ENCODE measurements around the gene SLFNL1.

Gene SLFNL1

DNA sequence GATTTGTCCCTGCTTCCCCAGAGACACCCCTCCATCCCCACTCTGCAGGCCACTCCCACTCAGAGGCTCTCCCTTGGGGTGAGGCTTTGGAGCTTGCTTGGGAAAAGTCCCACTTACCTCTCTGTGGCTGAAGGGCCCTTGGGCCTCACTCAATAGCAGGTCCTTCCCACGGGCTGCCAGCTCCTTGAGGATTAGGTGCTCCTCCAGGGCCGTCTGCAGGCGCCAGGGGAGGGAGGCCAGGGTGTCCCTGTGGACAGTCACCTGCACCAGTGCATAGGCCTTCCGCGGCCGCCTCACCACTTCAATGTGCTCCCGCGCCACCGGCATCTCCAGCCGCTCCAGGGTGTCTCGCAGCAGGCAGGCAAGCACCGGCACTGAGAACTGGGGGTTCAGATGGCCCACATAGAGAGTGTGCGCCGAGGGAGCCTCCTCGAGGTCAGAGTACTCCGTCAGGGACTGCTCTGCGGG is 1.4 kb downstream of the SLFNL1 start:
- TF ChIP-seq, protein P1, sequence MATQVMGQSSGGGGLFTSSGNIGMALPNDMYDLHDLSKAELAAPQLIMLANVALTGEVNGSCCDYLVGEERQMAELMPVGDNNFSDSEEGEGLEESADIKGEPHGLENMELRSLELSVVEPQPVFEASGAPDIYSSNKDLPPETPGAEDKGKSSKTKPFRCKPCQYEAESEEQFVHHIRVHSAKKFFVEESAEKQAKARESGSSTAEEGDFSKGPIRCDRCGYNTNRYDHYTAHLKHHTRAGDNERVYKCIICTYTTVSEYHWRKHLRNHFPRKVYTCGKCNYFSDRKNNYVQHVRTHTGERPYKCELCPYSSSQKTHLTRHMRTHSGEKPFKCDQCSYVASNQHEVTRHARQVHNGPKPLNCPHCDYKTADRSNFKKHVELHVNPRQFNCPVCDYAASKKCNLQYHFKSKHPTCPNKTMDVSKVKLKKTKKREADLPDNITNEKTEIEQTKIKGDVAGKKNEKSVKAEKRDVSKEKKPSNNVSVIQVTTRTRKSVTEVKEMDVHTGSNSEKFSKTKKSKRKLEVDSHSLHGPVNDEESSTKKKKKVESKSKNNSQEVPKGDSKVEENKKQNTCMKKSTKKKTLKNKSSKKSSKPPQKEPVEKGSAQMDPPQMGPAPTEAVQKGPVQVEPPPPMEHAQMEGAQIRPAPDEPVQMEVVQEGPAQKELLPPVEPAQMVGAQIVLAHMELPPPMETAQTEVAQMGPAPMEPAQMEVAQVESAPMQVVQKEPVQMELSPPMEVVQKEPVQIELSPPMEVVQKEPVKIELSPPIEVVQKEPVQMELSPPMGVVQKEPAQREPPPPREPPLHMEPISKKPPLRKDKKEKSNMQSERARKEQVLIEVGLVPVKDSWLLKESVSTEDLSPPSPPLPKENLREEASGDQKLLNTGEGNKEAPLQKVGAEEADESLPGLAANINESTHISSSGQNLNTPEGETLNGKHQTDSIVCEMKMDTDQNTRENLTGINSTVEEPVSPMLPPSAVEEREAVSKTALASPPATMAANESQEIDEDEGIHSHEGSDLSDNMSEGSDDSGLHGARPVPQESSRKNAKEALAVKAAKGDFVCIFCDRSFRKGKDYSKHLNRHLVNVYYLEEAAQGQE (IDR thresholded peaks at IDR 0.05; ENCODE audit: insufficient read depth in 1 of 2, low read depth in 2 of 2, low read length in 2 of 2) = no peak
- no peak for TF ChIP-seq POLR2AphosphoS5 (IDR thresholded peaks at IDR 0.05; ENCODE audit: low read depth, low read length)
- no peak for TF ChIP-seq SIN3A (IDR thresholded peaks at IDR 0.05; ENCODE audit: borderline replicate concordance, insufficient read depth, low read length)
- no peak for TF ChIP-seq FOXP2 (optimal IDR thresholded peaks at IDR 0.05; ENCODE audit: borderline replicate concordance, extremely low read depth, extremely low read length, insufficient read depth)
- TF ChIP-seq TAF1 (IDR thresholded peaks at IDR 0.05; ENCODE audit: borderline replicate concordance, insufficient read depth, low read length) = no peak

GRCh38 chr1:41019353-41019745 is 2.2 kb downstream of the SLFNL1 start:
- no peak for TF ChIP-seq FOXP2 (optimal IDR thresholded peaks at IDR 0.05; ENCODE audit: borderline replicate concordance, extremely low read depth, extremely low read length, insufficient read depth)
- TF ChIP-seq SIN3A (IDR thresholded peaks at IDR 0.05; ENCODE audit: borderline replicate concordance, insufficient read depth, low read length) = no peak
- peak; percentile 12; the same call in 1 of the 2 replicates for TF ChIP-seq POLR2AphosphoS5 (IDR thresholded peaks at IDR 0.05; ENCODE audit: low read depth, low read length)

GRCh38 chr1:41018018-41018410 is 3.5 kb downstream of the SLFNL1 start:
- TF ChIP-seq FOXP2 (optimal IDR thresholded peaks at IDR 0.05; ENCODE audit: borderline replicate concordance, extremely low read depth, extremely low read length, insufficient read depth) = no peak
- peak; percentile 40; the same call in 1 of the 2 replicates for TF ChIP-seq POLR2AphosphoS5 (IDR thresholded peaks at IDR 0.05; ENCODE audit: low read depth, low read length)

GRCh38 chr1:41017141-41018017 is 4.1 kb downstream of the SLFNL1 start:
- TF ChIP-seq POLR2AphosphoS5 (IDR thresholded peaks at IDR 0.05; ENCODE audit: low read depth, low read length) (no peak), TAF1 (IDR thresholded peaks at IDR 0.05; ENCODE audit: borderline replicate concordance, insufficient read depth, low read length) (no peak)

DNA sequence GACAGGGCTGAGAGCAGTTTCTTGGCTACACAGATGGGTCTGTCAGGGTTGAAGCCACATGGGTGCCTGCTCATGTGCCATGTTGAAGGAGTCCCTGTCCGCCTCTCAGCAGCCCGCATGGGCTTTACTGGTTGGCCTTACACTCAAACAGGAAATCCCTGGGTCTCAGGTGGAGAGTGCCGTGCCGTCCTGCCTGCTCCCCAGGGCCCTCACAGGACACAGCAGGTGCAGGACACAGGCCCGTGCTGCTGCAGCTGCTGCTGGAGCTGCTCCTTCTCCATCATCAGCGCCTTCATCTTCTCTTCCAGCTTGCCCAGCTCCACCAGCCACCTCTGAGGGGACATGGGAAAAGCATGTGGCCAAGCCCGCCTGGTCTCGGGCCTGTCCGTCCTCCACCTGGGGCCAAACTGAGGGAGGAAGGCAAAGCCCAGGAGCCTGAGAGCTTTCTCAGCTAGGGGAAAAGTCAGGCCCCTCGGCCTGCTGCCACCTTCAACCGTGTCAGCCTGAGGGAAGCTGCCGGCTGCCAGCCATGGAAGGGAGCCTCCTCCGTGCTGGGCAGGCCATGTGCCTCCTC is 5.5 kb downstream of the SLFNL1 start:
- TF ChIP-seq, protein P1 (IDR thresholded peaks at IDR 0.05; ENCODE audit: insufficient read depth in 1 of 2, low read depth in 2 of 2, low read length in 2 of 2) = no peak
- TF ChIP-seq FOXP2 (optimal IDR thresholded peaks at IDR 0.05; ENCODE audit: borderline replicate concordance, extremely low read depth, extremely low read length, insufficient read depth) (no peak), SIN3A (IDR thresholded peaks at IDR 0.05; ENCODE audit: borderline replicate concordance, insufficient read depth, low read length) (no peak), POLR2AphosphoS5 (IDR thresholded peaks at IDR 0.05; ENCODE audit: low read depth, low read length) (no peak), TAF1 (IDR thresholded peaks at IDR 0.05; ENCODE audit: borderline replicate concordance, insufficient read depth, low read length) (no peak)

- TF ChIP-seq, protein P1 (IDR thresholded peaks at IDR 0.05; ENCODE audit: insufficient read depth in 1 of 2, low read depth in 2 of 2, low read length in 2 of 2) = no peak
- TF ChIP-seq SIN3A (IDR thresholded peaks at IDR 0.05; ENCODE audit: borderline replicate concordance, insufficient read depth, low read length) (no peak), FOXP2 (optimal IDR thresholded peaks at IDR 0.05; ENCODE audit: borderline replicate concordance, extremely low read depth, extremely low read length, insufficient read depth) (no peak), TAF1 (IDR thresholded peaks at IDR 0.05; ENCODE audit: borderline replicate concordance, insufficient read depth, low read length) (no peak), POLR2AphosphoS5 (IDR thresholded peaks at IDR 0.05; ENCODE audit: low read depth, low read length) (no peak)
Measured at GRCh38 chr1:41015281-41015896, 6.1 kb downstream of the SLFNL1 start.
